Measurements from ENCODE around the gene GAR1.

DNA sequence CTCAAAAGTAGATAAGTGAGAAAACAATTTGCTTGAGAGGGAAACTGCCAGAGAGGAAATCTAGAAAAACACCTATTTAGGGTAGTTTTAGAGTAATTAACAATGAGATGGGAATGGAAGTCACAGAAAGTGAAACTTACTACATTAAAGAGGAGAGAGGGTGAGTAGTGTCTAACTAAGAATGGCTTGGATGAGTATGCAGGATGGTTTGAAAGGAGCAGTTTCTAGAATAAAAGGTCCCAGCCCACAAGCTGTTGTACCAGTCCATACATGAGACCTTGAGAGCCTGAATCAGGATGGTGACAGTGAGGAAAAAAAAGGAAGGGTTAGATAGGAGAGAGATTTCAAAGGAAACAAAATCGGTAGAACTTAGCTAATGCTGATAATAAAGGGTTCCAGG lies 1.3 kb downstream of the GAR1 start:
- TF ChIP-seq CTCF (IDR thresholded peaks at IDR 0.05) (no peak), POLR2A (IDR thresholded peaks at IDR 0.05) (no peak)
